Measurements from ENCODE around the gene NAA20. TPM values are rescaled to one million over a fixed set of nuclear protein-coding genes. Genes with fewer than 3 reads are reported as not detected.

Gene NAA20
- total and polyA plus RNA-seq, 2 of the 13 experiments (the other 11 are each of a cell fraction or from before 2014, with no cell fraction given), result 81.9 to 82.8 TPM

DNA sequence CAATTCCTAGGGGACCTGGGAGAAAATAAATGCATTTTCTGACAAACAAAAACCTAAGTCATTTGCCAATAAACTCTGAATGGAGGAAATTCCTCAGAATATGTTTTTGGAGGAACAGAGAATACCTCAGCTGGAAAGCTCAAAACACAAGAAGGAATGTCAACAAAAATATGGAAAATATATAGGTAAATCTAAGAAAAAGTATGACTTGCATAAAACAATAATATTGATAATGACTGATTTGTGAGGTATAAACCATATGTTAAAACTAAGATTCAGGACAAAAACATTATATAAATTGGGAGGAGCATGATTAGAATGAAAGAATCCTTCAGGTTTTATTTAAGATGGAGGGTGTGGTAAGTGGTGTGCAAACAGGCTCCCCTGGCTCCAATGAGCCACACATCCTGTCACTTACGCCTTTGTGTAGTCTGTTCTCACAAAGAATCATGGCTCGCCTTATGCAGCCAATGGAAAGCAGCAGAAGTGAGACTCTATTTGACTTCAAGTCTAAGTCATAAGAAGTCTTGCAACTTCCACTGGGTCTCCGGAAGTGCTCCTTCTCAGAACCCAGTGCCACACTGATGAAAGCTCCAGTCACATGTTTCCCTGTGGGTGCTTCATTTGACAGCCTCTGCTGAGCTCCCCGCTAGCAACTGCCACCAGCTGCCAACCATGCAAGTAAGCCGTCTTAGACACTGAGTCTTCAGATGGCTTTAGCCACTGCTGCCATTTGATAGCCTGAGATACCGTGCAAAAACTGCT is 43.3 kb downstream of the NAA20 start:
- DNase-seq (ENCODE audit: low spot score), result no peak
- WGBS (ENCODE audit: low lambda C conversion rate), result 37% methylated on average over 6 of the region's 6 CpGs
- no peak for FAIRE-seq
- no TSS peak for BruUV-seq (replicated peaks)
- intact Hi-C loops (cut with micrococcal nuclease; ENCODE audit: unreplicated experiment), result no loop called here
- ATAC-seq, result no peak
- H3K4me2 ChIP-seq (ENCODE audit: low read depth, low read length), result no peak overlapping the region
- no peak overlapping the region for H3K27ac ChIP-seq (ENCODE audit: extremely low read length, insufficient read depth, low read length)
- H2AFZ ChIP-seq (ENCODE audit: low read length), result no peak overlapping the region
- no peak overlapping the region for H3K9ac ChIP-seq (ENCODE audit: insufficient read depth, low read depth, low read length)
- TF ChIP-seq NFE2L2 (IDR thresholded peaks at IDR 0.05; ENCODE audit: low read length), result peak; percentile 66; the same call in 1 of the 2 replicates
- TF ChIP-seq GLI4 (CRISPR knock-in tag; IDR thresholded peaks at IDR 0.05; ENCODE audit: borderline replicate concordance), result no peak
- ChIA-PET POLR2A (no interaction called here), CTCF (ENCODE audit: low intra/inter-chr PET ratio, low total read pairs) (no interaction called here)
- H3K4me1 ChIP-seq (ENCODE audit: insufficient read depth, low read length), result no peaks in the 10 kb centered on the region
- no peaks in the 10 kb centered on the region for H3K36me3 ChIP-seq (replicated peaks in 1 of 2; ENCODE audit: control insufficient read depth in 1 of 2, insufficient read depth in 2 of 2, low read length in 2 of 2)
- no peaks in the 10 kb centered on the region for H4K20me1 ChIP-seq (ENCODE audit: insufficient read depth, low read length)
- in situ Hi-C loops (cut with HindIII; ENCODE audit: extremely low pct_ligation_motif_present, low pct_unique_long_range_greater_than_20kb), result no loop called here
- H3K9me3 ChIP-seq (ENCODE audit: low read length), result no peaks in the 10 kb centered on the region
- no peaks in the 10 kb centered on the region for H3K79me2 ChIP-seq (ENCODE audit: insufficient read depth, low read length)
- H3K27me3 ChIP-seq (ENCODE audit: control insufficient read depth in 1 of 2, insufficient read depth in 2 of 2, low read length in 2 of 2), result 0 out of 5 replicates have a peak, but pooled peaks cover 0 to 18% of the 10 kb centered on the region in 2 experiments
- no peak overlapping the region for H3K4me3 ChIP-seq (replicated peaks in 1 of 3; ENCODE audit: insufficient read depth in 1 of 3, low read depth in 2 of 3, low read length in 3 of 3)

DNA sequence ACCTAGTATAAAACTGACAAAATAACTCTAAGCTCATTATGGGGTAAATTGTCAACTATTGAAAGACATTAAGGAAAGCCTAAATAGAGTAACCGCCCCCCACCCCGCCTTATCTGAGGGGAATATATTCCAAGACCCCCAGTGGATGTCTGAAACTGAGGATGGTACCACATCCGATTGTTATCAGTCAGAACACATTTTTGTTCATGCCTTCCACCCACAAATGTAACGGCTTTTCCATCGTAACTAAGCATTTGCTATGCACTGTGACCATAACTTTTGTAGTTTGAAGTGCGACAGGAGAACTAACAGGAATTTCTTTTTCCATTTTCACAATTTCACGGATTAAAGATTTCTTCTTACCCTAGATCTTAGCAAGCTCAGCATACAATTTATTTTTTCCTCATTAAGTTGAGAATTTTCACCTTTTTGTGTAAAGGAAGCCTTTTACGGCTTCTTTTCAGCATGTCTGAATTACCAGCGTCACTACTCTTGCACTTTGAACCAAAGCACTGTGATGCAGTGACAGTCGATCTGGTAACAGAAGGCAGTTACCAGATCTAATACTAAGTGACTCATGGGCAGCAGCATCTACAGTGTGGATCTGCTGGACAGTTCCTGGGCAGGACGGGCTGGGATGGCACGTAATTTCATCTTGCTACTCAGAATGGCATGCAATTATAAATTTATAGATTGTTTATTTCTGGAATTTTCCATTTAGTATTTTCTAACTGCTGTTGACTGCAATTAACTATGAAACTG is 47.0 kb downstream of the NAA20 start:
- Histone ChIP-seq H3K4me3 (replicated peaks in 1 of 3; ENCODE audit: insufficient read depth in 1 of 3, low read depth in 2 of 3, low read length in 3 of 3) (no peak overlapping the region), H3K27me3 (ENCODE audit: control insufficient read depth in 1 of 2, insufficient read depth in 2 of 2, low read length in 2 of 2) (0 out of 5 replicates have a peak, but pooled peaks cover 0 to 18% of the 10 kb centered on the region in 2 experiments), H3K9ac (ENCODE audit: insufficient read depth, low read depth, low read length) (no peak overlapping the region), H4K20me1 (ENCODE audit: insufficient read depth, low read length) (no peaks in the 10 kb centered on the region), H3K79me2 (ENCODE audit: insufficient read depth, low read length) (no peaks in the 10 kb centered on the region), H3K27ac (ENCODE audit: extremely low read length, insufficient read depth, low read length) (no peak overlapping the region), H3K4me2 (ENCODE audit: low read depth, low read length) (no peak overlapping the region), H3K9me3 (ENCODE audit: low read length) (no peaks in the 10 kb centered on the region), H3K36me3 (replicated peaks in 1 of 2; ENCODE audit: control insufficient read depth in 1 of 2, insufficient read depth in 2 of 2, low read length in 2 of 2) (no peaks in the 10 kb centered on the region), H2AFZ (ENCODE audit: low read length) (no peak overlapping the region), H3K4me1 (ENCODE audit: insufficient read depth, low read length) (no peaks in the 10 kb centered on the region)
- intact Hi-C loops (cut with micrococcal nuclease; ENCODE audit: unreplicated experiment) (no loop called here), in situ Hi-C loops (cut with HindIII; ENCODE audit: extremely low pct_ligation_motif_present, low pct_unique_long_range_greater_than_20kb) (no loop called here)
- ATAC-seq, result peak; percentile 85
- peak; percentile 42 for DNase-seq (ENCODE audit: low spot score)
- no peak for FAIRE-seq
- POLR2A ChIA-PET, result no interaction called here
- BruUV-seq (replicated peaks), result no TSS peak
- 31% methylated on average over 12 of the region's 12 CpGs for WGBS (ENCODE audit: low lambda C conversion rate)
- CTCF ChIA-PET (ENCODE audit: low intra/inter-chr PET ratio, low total read pairs), result no interaction called here
- TF ChIP-seq HMG20B (CRISPR knock-in tag; conservative IDR thresholded peaks at IDR 0.05) (no peak), RFXAP (CRISPR knock-in tag; IDR thresholded peaks at IDR 0.05; ENCODE audit: borderline replicate concordance) (no peak), MAF1 (CRISPR knock-in tag; IDR thresholded peaks at IDR 0.05; ENCODE audit: borderline replicate concordance) (no peak), XRCC5 (optimal IDR thresholded peaks at IDR 0.05; ENCODE audit: low read length) (peak; percentile 23), FOSL2 (CRISPR knock-in tag; IDR thresholded peaks at IDR 0.05) (peak; percentile 73), ZFP1 (CRISPR knock-in tag; IDR thresholded peaks at IDR 0.05) (peak; percentile 100)
- TF ChIP-seq, protein P1, sequence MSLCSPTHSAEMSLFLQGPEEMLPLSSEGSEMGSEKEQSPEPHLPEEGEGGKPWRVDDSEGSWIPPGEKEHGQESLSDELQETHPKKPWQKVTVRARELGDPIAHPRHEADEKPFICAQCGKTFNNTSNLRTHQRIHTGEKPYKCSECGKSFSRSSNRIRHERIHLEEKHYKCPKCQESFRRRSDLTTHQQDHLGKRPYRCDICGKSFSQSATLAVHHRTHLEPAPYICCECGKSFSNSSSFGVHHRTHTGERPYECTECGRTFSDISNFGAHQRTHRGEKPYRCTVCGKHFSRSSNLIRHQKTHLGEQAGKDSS (CRISPR knock-in tag; IDR thresholded peaks at IDR 0.05; ENCODE audit: borderline replicate concordance, low read depth), result no peak
- TF ChIP-seq, protein P2, sequence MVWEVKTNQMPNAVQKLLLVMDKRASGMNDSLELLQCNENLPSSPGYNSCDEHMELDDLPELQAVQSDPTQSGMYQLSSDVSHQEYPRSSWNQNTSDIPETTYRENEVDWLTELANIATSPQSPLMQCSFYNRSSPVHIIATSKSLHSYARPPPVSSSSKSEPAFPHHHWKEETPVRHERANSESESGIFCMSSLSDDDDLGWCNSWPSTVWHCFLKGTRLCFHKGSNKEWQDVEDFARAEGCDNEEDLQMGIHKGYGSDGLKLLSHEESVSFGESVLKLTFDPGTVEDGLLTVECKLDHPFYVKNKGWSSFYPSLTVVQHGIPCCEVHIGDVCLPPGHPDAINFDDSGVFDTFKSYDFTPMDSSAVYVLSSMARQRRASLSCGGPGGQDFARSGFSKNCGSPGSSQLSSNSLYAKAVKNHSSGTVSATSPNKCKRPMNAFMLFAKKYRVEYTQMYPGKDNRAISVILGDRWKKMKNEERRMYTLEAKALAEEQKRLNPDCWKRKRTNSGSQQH (CRISPR knock-in tag; IDR thresholded peaks at IDR 0.05; ENCODE audit: low read depth), result no peak
- TF ChIP-seq, protein P3, sequence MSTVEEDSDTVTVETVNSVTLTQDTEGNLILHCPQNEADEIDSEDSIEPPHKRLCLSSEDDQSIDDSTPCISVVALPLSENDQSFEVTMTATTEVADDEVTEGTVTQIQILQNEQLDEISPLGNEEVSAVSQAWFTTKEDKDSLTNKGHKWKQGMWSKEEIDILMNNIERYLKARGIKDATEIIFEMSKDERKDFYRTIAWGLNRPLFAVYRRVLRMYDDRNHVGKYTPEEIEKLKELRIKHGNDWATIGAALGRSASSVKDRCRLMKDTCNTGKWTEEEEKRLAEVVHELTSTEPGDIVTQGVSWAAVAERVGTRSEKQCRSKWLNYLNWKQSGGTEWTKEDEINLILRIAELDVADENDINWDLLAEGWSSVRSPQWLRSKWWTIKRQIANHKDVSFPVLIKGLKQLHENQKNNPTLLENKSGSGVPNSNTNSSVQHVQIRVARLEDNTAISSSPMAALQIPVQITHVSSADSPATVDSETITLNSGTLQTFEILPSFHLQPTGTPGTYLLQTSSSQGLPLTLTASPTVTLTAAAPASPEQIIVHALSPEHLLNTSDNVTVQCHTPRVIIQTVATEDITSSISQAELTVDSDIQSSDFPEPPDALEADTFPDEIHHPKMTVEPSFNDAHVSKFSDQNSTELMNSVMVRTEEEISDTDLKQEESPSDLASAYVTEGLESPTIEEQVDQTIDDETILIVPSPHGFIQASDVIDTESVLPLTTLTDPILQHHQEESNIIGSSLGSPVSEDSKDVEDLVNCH (CRISPR knock-in tag; IDR thresholded peaks at IDR 0.05), result no peak
